Activated gamma-delta T cell treated with anti-CD3 and anti-CD28 coated beads, Interleukin-2, amount 50 U/mL, for 16 hours (primary cell): ENCODE measurements around the gene LRP4.

ENCODE experiments used
- DNase-seq: peaks from one replicate; pipeline ENCODE4 v3.0.0-alpha.2; 2020; ENCODE audit warnings: low read depth

The LRP4 gene

GRCh38 chr11:46894961-46895360 is 23.4 kb downstream of the LRP4 start:
- DNase-seq, result no peak

GRCh38 chr11:46894506-46894905 is 23.8 kb downstream of the LRP4 start:
- no peak for DNase-seq

GRCh38 chr11:46892838-46893237 is 25.5 kb downstream of the LRP4 start:
- DNase-seq, result no peak

- no peak for DNase-seq
These were observed 26.2 kb downstream of the LRP4 start for GRCh38 chr11:46892109-46892508.

GRCh38 chr11:46890665-46891064 is 27.7 kb downstream of the LRP4 start:
- no peak for DNase-seq

GRCh38 chr11:46889689-46890475 is 28.5 kb downstream of the LRP4 start:
- peak; percentile 70 for DNase-seq

GRCh38 chr11:46889251-46889650 is 29.1 kb downstream of the LRP4 start:
- DNase-seq, result no peak

GRCh38 chr11:46888636-46889035 is 29.7 kb downstream of the LRP4 start:
- DNase-seq, result no peak

- no peak for DNase-seq
These were observed 32.1 kb downstream of the LRP4 start for GRCh38 chr11:46886211-46886610.

GRCh38 chr11:46879056-46879585 is 39.2 kb downstream of the LRP4 start:
- no peak for DNase-seq

- no peak for DNase-seq
These were observed 40.8 kb downstream of the LRP4 start for GRCh38 chr11:46877580-46877979.

GRCh38 chr11:46876471-46876870 is 41.9 kb downstream of the LRP4 start:
- DNase-seq, result no peak

- DNase-seq, result no peak
These were observed 43.8 kb downstream of the LRP4 start for GRCh38 chr11:46874586-46874985.

- DNase-seq, result no peak
These were observed 49.4 kb downstream of the LRP4 start for GRCh38 chr11:46868912-46869311.

GRCh38 chr11:46865340-46865739 is 53.0 kb downstream of the LRP4 start:
- no peak for DNase-seq

GRCh38 chr11:46860218-46860617 is 58.1 kb downstream of the LRP4 start:
- DNase-seq, result no peak

GRCh38 chr11:46858920-46859546 is 59.3 kb downstream of the LRP4 start:
- no peak for DNase-seq

GRCh38 chr11:46857666-46858065 is 60.7 kb downstream of the LRP4 start:
- no peak for DNase-seq

- DNase-seq, result no peak
These were observed 61.6 kb downstream of the LRP4 start for GRCh38 chr11:46856605-46857343.

GRCh38 chr11:46855863-46856262 is 62.5 kb downstream of the LRP4 start:
- DNase-seq, result no peak

GRCh38 chr11:46855167-46855566 is 63.2 kb downstream of the LRP4 start:
- DNase-seq, result no peak

GRCh38 chr11:46850829-46851380 is 67.4 kb downstream of the LRP4 start:
- no peak for DNase-seq
